Smooth muscle cell of the umbilical artery (primary cell): ENCODE measurements around the gene FABP3. TPM values are rescaled to one million over a fixed set of nuclear protein-coding genes. Genes with fewer than 3 reads are reported as not detected.

Experiments
- total RNA-seq: library from RNA; depleted of rRNA; stranded (reverse); fragments of >200 nt; gene quantifications from 2 replicates; pipeline ENCODE4 v1.2.3, GENCODE V29; 2014

The FABP3 gene
- 4.5 and 17.2 TPM in 2 replicates for total RNA-seq

DNA sequence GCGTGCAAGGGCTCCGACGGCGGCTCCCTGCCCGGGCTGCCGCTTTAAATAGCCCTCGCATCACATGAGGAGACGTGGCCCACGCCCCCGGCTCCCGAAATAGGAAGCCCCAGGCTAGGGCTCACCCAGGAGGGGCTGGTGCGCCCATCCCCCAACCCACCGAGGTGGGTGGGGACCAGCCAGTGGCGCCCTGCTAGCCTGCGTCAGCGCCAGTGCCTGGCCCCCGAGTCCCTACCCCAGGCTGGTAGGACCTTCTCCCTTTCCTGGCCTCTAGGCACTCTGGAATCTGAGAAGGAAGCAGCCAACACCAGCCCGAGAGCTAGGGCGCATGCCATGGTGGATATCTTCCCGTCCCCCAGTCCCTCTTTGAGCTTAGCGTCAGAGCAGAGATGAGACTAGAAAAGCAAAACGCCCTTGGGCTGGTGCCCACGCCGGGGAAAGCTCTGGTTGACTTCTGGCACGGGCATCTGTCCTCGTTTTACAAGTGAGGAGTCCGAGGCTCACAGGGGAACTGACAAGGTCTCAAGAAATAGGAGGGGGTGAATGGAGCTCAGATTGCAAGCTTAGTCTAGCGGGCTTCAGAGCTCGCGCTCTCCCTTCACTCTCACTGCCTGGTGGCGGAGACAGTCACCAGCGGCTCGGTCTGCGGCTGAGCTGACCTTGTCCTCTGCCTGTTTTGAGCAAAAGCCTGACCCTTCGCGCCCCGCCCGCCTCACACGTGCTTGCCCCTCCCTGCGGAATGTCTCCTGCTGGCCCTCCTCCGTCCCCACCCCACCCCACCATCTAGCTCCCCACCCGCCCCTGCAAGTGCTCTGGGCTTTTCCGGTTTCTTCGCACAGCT lies at the start of gene FABP3:
TSS of gene FABP3 (minus strand) at position 21 of the 841 bp plus-strand sequence. CDS start 62 bp downstream, outside the sequence.

DNA sequence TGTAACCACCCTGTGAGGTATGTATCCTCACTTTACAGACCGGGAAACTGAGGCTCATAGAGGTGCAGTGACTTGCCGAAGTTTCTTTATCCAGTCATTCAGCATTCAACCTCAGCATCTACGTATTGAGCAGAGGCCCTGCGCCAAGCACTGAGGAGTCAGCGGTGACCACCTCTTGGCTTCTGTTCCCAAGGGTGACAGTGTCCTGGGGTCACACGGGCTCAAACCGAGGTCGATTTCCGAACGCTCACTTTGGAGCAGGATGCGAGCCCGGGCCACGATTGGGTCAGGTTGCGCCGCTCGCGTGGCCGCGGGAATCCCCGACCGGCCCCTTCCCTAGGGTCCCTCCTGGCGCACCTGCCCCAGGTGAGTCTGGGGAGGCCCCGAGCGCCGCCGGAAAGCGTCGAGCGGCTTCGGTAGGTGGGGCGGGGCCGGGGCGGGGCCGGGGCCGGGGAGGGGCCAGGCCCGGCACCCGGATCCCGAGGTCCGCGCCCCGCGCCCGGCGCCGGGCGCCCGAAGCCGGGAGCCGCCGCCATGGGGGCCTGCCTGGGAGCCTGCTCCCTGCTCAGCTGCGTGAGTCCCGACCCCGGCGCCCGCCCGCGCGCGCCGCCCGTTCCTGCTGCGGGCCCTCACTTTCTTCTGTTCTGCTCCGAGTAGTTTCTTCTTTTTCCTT lies 40.0 kb upstream of the FABP3 start, which contains the start of gene SERINC2:
TSS of gene SERINC2 (plus strand) at position 482 of the 673 bp plus-strand sequence. CDS start at position 535, 53 bp downstream.

Other genes with a start within 250 kb of the FABP3 start
- gene NKAIN1, start 133.2 kb downstream of the FABP3 start, total RNA-seq, result not detected in 2 replicates
- 67.1 and 74.7 TPM in 2 replicates for gene SNRNP40, start 76.3 kb downstream of the FABP3 start, total RNA-seq
- 39.9 and 40.1 TPM in 2 replicates for gene ZCCHC17, start 76.0 kb downstream of the FABP3 start, total RNA-seq
- gene SERINC2, start 40.1 kb upstream of the FABP3 start, total RNA-seq, result 2.7 and 8.5 TPM in 2 replicates
- 241 and 312 TPM in 2 replicates for gene TINAGL1, start 203.4 kb upstream of the FABP3 start, total RNA-seq
- 0.14 and 0.30 TPM in 2 replicates for gene HCRTR1, start 244.6 kb upstream of the FABP3 start, total RNA-seq